ENCODE results near the gene SDK2. TPM values are rescaled to one million over a fixed set of nuclear protein-coding genes. Genes with fewer than 3 reads are reported as not detected.
A peak's percentile ranks its signal among the peaks of the same experiment; 100 is the strongest.

SDK2 gene
- total RNA-seq, 1 donor from 2014 or later, result 3.4 TPM

GRCh38 chr17:73452009-73452408, 192.2 kb downstream of the SDK2 start:
- no peak for DNase-seq (ENCODE audit: low spot score)

DNA sequence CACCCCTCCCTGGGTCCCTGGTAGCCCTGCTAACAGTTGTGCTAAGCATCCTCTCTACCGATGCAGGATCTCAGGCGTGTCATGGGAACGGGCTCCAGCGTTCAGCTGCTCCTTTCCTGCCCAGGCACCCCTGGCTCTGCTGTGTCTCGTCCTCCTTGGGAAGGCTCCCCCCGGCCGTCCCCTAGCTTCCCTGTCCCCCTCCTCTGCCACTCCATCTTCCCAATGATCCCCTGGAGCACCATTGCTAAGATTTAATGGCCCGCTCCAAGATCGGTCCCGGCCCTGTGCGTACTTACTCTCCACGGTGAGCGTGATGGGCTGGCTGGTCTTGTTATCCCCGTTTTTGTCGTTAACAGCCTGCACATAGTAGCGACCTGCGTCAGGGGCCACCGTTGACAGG, 196.9 kb downstream of the SDK2 start:
- no peak for DNase-seq (ENCODE audit: low spot score)

GRCh38 chr17:73446617-73447016, 197.6 kb downstream of the SDK2 start:
- DNase-seq (ENCODE audit: low spot score), result no peak

- DNase-seq (ENCODE audit: low spot score), result no peak
Observed at GRCh38 chr17:73445466-73445865, 198.8 kb downstream of the SDK2 start.

DNA sequence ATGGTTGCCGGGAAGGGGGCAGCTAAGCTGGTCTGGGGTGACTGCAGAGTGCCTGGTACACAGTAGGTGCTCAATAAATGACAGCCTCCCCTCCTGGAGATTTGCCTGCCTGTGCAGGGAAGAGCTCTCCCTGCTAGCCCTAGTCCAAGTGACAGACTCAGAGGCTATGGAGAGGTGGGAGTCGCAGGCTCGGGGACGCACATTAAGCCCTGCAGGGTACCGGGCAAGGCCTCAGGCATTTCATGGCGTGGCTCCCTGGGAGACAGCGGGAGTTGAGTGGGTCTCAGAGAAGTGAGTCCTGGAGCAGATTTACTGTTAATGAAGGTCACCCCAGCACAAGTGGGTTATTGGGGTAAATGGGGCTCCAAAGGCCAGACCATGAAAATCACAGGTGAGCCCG, 200.2 kb downstream of the SDK2 start:
- no peak for DNase-seq (ENCODE audit: low spot score)

DNA sequence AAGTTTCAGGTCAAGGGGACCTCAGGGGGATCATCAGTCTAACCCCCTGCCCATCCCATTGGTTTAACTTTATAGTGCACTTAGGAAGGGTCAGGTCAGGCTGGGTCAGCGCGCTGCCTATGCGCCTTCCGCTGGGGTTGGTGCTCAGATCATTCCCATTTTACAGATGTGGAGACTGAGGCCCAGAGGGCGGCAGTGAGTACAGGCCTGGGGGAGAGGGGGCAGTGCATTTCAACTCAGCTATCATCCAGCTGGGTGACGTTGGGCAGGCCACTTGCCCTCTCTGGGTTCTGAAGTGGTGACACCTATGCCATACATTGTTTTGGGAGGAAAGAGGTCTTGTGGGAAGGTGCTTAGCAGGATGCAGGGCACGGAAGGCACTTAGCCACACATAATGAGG, 204.6 kb downstream of the SDK2 start:
- no peak for DNase-seq (ENCODE audit: low spot score)

DNA sequence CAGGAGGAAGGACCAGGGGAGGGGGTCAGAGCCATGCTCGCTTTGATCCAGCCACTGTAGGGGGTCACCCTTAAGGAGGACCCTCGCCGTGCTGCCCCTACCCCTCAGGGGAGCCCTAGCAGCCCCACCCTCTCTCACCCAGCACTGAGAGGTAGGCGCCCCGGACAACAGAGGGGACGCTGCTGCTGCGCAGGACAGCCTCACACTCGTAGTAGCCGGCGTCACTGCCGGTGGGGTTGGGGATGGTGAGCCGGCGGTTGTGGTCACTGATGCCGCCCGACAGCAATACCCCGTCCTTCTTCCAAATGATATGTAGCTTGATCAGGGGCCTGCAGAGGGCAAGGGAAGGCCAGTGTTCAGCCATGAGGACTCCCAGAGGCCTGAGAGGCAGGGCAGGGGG, 206.4 kb downstream of the SDK2 start:
- no peak for DNase-seq (ENCODE audit: low spot score)

GRCh38 chr17:73436954-73437353, 207.3 kb downstream of the SDK2 start:
- DNase-seq (ENCODE audit: low spot score), result no peak

DNA sequence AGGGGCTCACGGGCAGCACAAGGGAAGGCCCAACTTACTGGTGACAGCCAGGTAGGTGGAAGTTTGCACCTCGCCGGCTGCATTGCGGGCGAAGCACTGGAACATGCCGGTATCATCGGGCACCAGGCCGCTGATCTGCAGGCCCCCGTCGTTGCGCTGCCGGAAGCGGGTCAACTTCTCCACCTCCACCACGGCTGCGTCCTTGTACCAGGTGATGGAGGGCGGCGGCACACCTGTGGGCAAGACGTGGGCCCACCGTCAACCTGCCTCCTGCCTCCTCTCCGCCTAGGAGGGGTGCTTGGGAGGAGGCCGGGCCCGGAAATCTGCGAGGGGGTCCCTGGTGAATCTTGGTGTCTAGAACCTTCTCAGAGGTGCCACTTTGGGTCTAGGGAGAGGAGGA, 208.8 kb downstream of the SDK2 start:
- no peak for DNase-seq (ENCODE audit: low spot score)

- DNase-seq (ENCODE audit: low spot score), result no peak
Observed at GRCh38 chr17:73434154-73434553, 210.1 kb downstream of the SDK2 start.

- no peak for DNase-seq (ENCODE audit: low spot score)
Observed at GRCh38 chr17:73433501-73433900, 210.7 kb downstream of the SDK2 start.

GRCh38 chr17:73432624-73433190, 211.5 kb downstream of the SDK2 start:
- DNase-seq (ENCODE audit: low spot score), result no peak

DNA sequence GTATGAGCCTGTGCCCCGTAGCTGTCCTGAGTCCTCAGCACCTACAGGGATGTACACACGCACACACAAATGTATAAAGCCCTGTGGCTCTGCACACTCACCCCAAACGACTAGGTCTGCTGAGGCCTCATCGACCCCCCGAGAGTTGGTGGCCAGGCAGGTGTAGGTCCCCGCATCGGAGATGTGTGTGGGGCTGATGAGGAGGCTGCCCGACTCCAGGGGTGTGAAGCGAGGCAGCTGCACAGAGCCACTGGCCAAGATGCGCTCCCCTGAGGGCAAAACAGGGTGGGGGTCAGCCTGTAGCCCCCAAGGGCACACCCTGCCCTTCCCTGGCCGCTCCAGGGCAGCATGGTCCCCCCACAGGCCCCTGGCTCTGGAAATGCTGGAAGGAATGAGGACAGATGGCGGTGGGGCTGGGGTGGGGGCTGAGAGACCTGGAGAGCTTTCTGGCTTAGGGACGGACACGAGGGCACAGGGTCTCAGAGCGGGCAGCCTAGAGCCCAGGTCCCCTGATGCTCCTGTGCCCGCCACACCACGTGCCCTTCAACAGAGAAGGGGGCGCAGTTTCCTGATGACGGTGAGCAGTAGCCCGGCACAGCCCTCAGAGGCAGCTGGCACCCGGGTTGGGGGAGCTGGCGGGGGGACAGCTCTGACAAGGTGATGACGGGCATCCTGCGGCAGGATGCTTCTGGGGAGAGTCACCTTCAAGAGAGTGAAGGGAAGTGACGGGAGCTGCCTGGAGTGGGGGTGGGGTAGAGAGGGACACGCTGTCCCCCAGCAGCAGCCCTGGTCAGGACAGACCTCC, 212.6 kb downstream of the SDK2 start:
- DNase-seq (ENCODE audit: low spot score), result no peak

- no peak for DNase-seq (ENCODE audit: low spot score)
Observed at GRCh38 chr17:73430848-73431247, 213.4 kb downstream of the SDK2 start.

- no peak for DNase-seq (ENCODE audit: low spot score)
Observed at GRCh38 chr17:73430165-73430680, 214.0 kb downstream of the SDK2 start.

- peak; percentile 88 for DNase-seq (ENCODE audit: low spot score)
Observed at GRCh38 chr17:73429440-73430164, 214.6 kb downstream of the SDK2 start.

DNA sequence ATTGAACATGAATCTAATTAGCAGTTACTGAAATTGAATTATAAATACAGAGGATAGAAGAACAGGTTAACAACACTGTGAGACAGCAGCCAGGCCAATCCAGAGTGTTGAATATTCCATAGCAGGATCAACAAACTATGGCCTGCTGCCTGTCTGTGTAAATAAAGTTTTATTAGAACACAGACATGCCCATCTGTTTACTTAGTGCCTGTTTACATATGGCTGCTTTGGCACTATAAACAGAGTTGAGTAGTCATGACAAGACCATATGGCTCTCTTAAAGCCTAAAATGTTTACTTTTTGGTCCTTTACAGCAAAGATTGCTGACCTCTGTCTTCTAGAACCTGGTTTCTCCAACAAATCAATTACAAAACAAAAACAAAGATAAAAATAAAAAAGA, 217.0 kb downstream of the SDK2 start:
- no peak for DNase-seq (ENCODE audit: low spot score)

- DNase-seq (ENCODE audit: low spot score), result no peak
Observed at GRCh38 chr17:73424571-73424970, 219.7 kb downstream of the SDK2 start.

- no peak for DNase-seq (ENCODE audit: low spot score)
Observed at GRCh38 chr17:73423806-73424205, 220.4 kb downstream of the SDK2 start.

DNA sequence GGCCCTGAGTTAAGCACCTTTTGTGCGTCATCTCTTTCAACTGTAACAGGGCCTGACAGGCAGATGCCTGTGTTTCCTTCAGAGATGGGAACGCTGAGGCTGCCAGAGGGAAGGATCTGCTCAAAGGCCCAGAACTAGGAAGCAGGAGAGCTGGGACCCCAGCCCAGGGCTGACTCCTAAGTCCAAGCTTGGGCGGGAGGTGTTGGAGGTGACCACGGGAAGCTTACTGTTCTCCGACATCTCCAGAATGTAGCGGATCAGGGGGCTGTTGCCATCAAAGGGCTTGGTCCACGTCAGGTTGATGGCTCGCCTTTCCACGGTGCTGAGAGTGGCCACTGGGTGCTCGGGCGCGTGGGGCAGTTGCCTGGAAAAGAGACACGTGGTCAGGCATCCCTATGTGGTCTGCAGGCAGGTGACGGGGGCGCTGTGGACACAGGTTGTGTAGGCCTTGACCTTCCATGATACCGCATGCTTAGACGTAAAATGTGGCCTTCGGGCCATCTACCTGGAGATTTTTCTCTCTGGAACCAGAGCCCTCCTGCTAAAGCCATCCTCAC, 221.0 kb downstream of the SDK2 start:
- DNase-seq (ENCODE audit: low spot score), result no peak

DNA sequence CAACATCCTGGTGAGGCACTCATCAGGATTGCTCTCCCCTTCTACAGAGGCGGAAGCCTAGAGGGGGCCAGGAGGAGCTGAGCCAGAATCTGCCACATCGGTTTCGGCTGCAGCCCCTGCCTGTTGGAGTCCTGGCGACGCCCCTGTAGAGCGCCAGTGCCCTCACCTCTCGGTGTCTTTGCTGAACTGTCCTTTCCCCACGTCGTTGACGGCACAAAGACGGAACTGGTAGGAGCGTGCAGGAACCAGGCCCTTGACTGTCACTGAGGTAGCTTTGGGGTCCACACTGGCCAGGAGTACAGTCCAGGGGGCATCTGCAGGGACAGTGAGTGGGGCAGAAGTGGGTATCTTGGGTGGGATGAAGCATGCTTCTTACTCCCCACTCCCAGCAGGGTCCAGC, 222.1 kb downstream of the SDK2 start:
- DNase-seq (ENCODE audit: low spot score), result no peak

- no peak for DNase-seq (ENCODE audit: low spot score)
Observed at GRCh38 chr17:73420897-73421296, 223.3 kb downstream of the SDK2 start.

Measured in ureter (tissue), 1 donor.